ENCODE results near the gene SESN1. TPM values are rescaled to one million over a fixed set of nuclear protein-coding genes. Genes with fewer than 3 reads are reported as not detected.
A peak's percentile ranks its signal among the peaks of the same experiment; 100 is the strongest.

Gene SESN1
- total RNA-seq, 1 experiment from 2014 or later, result 24.4 TPM

GRCh38 chr6:109029313-109029712 lies 65.3 kb downstream of the SESN1 start:
- no peak for DNase-seq (ENCODE audit: low spot score)

GRCh38 chr6:109028439-109028838 lies 66.2 kb downstream of the SESN1 start:
- DNase-seq (ENCODE audit: low spot score), result no peak

GRCh38 chr6:109027964-109028363 lies 66.7 kb downstream of the SESN1 start:
- DNase-seq (ENCODE audit: low spot score), result no peak

- DNase-seq (ENCODE audit: low spot score), result no peak
These were observed 69.0 kb downstream of the SESN1 start for GRCh38 chr6:109025639-109026038.

DNA sequence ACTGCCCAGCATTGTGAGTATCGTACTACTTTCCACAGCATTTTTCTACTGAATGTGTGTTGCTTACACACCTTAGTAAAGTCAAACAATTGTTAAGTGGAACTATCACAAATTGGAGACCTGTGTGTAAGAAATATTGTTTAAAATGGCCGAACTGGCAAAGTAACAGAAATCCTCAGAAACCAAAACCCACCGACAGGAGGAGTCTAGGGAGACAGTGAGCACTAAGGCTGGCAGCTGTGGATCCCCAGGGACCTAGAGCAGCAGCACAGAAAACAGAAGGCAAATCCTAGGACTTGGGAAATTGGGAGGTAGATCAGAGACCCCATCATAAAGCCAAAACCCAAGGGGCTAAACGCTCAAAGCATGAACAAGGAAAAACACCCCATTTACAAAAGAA lies 69.9 kb downstream of the SESN1 start:
- no peak for DNase-seq (ENCODE audit: low spot score)

DNA sequence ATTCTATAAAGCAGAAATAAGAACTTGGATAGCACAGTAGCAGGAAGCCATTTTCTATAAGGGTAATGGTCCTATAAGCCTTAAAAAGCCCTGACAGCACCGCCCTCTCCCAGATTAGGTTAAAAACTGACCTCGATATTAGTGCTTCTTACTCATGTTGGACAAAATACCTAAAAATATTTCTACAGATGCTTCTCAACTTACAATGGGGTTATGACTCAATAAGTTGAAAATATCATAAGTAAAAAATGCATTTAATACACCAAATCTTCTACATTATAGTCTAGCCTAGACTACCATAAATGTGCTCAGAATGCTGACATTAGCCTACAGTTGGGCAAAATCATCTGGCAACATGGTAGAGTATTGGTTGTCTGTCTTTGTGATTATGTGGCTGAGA lies 70.3 kb downstream of the SESN1 start:
- no peak for DNase-seq (ENCODE audit: low spot score)

- DNase-seq (ENCODE audit: low spot score), result no peak
These were observed 71.2 kb downstream of the SESN1 start for GRCh38 chr6:109023356-109023925.

GRCh38 chr6:109021870-109022269 lies 72.8 kb downstream of the SESN1 start:
- DNase-seq (ENCODE audit: low spot score), result no peak

DNA sequence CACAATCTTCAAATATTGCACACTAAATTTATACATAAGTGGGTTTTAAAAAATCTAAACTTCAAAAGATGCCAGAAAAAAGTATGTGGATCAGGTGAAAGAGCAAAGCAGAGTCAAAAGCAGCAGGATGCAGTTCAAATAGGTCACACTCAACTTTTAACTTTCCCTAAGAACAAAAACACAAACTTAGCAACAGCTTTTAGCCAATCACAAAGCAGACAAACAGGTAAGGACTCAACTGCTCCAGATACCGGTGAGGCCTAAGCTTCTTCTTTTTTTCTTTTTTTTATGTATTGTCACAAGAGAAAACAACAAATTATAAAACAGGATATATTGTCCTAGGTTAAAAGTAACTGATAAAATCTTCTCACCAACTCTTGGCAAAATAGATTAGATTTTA lies 74.7 kb downstream of the SESN1 start:
- no peak for DNase-seq (ENCODE audit: low spot score)

GRCh38 chr6:109015176-109015575 lies 79.5 kb downstream of the SESN1 start:
- DNase-seq (ENCODE audit: low spot score), result no peak

DNA sequence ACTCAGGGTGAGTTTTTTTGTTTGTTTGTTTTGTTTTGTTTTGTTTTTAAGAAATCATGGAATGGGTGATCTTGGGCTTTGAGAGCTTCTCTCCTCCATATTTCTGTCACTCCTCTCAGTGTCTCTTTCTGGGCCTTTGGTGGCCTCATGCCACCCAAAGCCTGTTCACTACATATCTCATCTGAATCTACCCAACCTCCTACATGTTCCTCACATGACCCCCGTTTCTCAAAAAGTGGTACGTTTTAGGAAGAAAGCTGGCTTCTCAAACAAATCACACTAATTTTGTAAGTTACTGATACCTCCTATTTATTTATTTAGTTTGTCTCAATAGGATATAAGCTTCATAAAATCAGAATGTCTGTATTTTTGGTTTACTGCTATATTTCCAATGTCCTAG lies 80.0 kb downstream of the SESN1 start:
- no peak for DNase-seq (ENCODE audit: low spot score)

DNA sequence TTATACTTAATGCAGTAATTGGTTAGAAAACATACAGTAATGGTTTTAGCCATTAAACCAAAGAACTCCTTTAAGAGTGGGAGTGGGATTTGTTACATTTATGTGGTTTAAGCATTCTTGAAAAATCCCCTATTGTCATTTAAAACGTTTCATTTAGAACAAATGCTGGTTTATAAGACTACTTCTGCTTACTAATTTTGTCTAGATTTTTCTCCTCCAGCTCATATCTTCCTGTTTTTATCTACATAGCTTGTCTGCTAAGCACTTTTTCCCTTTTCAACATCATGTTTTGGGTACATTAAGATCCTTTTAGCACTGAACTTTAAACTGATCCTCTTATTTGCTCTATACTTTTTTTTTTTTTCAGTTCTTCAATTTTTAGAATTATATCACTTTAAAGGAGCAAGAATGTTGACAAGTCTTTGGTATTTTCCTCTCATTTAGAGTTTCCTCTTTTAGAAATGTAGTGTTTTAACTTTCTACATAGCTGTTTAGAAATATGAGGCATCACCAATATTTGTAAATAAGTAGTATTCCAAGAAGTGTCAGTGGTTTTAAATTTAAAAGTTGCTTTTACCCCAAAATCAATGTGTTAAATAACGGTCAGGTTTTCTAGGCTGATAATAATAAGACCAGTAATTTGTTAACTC lies 80.9 kb downstream of the SESN1 start:
- DNase-seq (ENCODE audit: low spot score), result no peak

GRCh38 chr6:109010705-109011102 lies 83.9 kb downstream of the SESN1 start:
- no peak for DNase-seq (ENCODE audit: low spot score)

- no peak for DNase-seq (ENCODE audit: low spot score)
These were observed 84.5 kb downstream of the SESN1 start for GRCh38 chr6:109009962-109010704.

DNA sequence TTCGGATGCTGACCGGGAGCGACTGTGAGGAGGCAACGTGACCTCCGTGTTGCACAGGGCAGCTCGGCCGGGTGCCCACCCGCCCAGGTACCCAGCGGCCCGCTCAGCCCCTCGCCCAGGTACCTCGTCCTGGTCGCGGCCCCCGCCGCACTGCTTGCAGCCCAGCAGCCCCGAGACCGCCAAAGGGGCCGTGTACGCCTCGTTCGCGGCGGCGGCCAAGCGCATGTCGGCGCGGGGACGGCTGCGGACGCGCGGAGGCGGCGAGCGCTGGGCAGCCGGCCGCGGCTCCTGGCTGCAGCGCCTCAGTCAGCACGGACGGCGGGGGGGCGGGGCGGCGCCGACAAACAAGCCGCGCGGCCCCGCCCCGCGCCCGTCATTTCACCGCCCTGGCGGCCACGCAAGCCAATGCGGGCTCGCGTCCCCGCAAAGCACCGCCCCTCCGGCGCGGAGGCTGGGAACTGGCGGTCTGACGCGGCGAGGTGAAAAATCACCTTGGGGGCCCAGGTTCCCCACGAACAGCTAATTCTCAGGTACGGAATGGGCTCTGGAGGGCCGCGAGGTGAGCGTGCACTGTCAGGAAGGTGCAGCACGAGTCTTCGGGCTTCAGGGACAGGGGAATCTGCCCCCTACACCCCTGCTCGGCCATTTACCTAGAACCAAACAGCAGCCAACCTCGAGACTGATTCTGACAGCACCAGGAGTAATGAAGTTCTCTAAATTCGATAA lies 85.2 kb downstream of the SESN1 start:
- peak; percentile 63 for DNase-seq (ENCODE audit: low spot score)

GRCh38 chr6:109008537-109009235 lies 86.0 kb downstream of the SESN1 start:
- DNase-seq (ENCODE audit: low spot score), result peak; percentile 35

DNA sequence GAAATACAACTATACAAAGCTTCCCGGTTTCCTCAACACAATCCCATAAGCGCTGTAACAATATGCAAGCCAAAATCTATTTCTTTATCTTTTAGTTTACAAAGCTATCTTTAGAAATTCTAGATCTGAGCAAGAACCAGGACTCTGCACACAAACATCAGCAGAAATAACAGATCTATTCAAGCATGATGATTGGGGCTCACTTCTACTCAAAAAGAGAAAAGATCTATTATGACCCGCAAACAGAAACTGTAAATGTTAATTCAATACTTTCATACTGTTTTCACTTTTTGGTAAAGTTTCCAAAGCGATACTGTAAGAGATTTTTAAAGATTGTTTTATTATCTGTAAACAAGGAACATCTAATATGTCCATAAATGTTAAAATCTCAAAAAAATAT lies 86.6 kb downstream of the SESN1 start:
- DNase-seq (ENCODE audit: low spot score), result no peak

DNA sequence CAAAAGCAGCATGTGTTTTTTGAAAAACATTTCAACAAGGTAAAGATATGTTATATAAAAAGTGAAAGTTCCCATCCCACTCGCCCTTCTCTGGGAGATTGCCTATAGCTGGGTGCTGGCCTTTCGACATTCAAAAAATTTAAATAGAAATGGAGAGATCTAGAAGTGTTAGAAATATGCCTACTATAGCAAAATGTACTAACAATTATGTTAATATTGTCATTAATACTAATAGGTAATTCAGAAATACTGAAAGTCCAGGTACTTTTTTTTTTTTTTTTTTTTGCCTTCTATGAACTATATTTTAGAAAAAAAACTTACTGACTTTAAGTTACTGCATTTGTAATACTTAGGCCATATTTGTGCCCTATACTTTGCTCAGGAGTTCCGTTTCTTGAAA lies 87.1 kb downstream of the SESN1 start:
- DNase-seq (ENCODE audit: low spot score), result no peak

DNA sequence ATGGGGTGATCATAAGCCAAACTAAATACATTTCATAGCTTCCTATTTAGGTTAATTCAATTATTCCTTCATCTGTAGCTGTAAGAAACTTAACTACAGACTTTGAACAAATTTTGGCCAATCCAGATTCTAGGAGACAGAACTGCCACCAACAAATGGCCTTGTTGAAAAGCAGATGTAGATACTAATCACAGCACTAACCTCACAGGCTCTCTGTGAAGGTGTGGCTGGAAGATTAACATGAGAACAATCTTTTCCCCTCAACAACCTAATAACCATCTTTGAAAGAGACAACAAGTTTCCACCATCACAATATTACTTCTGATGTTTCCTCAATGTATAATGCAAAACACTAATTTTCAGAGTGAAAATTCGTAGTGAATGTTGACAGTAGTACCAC lies 87.8 kb downstream of the SESN1 start:
- no peak for DNase-seq (ENCODE audit: low spot score)

DNA sequence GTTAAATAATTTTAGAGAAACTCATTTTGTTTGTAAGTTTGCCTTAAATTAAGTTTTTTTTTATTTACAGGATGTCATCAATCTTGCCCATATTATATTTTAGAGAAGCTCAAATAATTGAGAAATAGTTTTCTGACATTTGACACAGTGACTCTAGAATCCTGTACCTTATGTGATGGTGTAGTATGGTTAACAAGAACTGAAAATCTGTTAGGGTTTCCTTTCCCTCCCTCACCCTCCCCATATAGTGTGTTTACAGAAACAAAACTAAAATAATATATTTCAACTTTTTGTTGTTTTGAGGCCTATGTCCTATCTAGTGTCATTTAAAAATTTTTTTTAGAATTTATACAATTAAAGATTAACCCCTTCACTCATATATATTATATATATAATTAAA lies 91.8 kb downstream of the SESN1 start:
- no peak for DNase-seq (ENCODE audit: low spot score)

- no peak for DNase-seq (ENCODE audit: low spot score)
These were observed 92.5 kb downstream of the SESN1 start for GRCh38 chr6:109002051-109002697.

All from A172 (cell line).